ENCODE results near the gene AKAP6.
"Not testable (repeated sequence)": the region's sequence is repeated elsewhere in the genome, so short reads cannot be mapped to it uniquely, and the experiment has no call there.

The AKAP6 gene

DNA sequence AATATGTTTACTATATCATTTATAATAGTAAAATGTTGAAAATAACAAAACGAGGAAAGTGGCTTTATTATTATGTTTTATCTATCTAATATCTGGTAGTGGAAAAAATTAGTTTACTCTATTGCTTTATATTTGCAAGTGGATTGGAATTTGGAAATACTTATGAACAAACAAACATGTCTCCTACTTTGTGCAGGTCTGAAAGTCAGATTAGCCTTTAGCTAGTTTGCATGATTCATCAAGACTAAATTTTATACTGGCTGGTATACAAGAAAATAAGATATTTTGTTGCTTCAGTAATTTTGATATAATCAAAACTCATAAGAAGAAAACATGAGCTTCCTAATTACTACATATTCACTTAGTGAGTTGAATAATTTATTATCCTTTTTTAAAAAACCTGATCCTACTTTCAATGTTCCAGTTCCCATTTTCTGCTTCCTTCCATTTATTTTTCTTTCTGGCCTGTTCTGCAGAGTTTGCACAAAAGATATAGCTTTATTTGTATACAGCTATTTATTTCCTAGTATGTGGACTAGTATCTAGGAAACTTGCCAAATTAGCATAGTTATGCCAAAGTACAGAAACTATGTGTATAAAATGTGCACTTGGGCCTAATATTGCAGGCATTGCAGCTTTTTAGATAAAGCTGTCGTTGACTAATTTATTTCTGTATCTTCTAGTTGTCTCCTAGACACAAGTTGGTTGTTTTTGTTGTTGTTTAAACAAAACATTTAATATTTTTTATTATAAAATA lies 122.0 kb downstream of the AKAP6 start:
- no peak for DNase-seq (ENCODE audit: low spot score)

DNA sequence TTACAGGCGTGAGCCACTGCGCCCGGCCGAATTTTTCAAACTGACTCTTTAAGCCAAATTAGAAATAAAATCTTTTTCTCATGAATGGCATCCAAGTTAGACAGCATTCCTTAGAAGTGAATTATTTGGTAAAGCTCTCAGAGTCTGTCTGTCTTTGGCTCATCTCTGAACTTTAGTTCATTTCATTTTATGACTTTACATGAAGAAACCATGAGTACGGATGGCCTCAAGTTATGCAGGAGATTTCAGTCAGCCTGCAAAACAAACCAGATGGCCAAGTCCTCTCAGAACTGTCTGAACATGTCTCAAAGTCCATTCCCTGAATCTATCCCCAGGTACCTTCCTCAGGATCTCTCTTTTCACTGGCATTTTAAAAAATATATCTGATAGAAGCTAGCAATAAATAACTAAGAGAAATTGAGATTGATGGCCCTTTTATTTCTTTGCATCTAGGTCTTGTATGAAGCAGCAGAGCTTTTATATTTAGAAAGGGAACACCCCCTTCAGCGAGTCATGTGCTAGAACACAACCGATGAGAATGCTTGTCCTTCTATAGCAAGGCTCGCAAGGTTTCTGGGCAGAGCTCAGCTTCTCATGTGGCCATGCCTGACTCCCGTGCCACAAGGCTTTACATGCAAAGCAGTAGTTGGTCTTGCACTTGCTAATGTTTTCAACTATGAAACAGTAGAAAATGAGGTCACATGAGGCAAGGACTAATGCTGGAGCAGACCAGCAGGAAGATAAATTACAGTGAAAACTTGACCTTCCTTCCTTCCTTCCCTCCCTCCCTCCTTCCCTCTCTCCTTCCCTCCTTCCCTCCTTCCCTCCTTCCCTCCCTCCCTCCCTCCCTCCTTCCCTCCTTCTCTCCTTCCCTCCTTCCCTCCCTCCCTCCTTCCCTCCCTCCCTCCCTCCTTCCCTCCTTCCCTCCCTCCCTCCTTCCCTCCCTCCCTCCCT lies 125.0 kb downstream of the AKAP6 start:
- no peak for DNase-seq (ENCODE audit: low spot score)

DNA sequence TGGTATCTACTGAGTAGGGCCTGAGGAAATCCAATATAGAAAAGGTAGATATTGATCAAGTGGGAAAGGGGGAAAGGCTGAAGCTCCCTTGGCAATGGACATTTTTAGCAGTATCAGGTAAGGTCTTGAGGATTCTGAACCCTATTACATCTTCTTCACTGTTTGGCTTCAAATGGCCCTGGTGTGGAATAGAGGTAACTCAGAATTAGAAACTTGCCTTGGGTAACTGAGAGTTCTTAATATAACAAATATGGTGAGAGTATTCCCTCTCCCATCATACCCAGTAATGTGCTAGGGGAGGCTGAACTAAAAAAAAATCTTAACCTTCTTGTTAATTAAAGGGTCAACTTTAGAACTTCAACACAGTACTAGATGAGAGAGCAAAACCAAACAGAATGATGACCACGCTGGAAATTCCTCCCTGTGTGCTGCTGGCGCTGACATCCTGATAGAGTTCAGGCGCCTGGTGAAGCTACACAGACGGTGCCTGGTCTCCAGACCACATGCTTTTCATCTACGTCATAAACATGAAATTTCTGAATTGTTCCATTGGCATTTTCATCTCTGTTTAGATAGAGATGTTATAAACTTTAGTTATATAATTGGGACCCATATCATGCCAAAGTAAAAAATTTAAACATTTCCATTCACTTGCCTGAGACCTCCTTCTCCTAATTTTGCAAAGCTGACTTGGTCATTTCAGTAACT lies 128.3 kb downstream of the AKAP6 start:
- DNase-seq (ENCODE audit: low spot score): no peak

DNA sequence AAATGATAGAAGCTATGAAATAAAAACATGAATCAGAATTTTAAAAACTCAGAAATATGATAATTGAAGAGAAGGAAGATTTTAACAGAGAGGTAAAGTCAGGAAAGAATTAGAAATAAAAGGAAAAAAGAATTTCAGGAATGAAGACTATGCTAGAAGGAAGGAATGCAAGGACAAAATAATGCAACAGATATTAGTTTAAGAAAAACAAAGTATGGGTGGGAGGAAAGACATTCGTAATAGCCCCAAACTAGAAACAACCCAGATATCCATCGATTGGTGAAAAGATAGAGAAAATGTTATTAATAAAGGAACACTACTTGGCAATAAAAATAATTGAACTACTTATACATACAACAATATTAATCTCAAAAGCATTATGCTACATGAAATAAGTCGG lies 129.6 kb downstream of the AKAP6 start:
- DNase-seq (ENCODE audit: low spot score): no peak

DNA sequence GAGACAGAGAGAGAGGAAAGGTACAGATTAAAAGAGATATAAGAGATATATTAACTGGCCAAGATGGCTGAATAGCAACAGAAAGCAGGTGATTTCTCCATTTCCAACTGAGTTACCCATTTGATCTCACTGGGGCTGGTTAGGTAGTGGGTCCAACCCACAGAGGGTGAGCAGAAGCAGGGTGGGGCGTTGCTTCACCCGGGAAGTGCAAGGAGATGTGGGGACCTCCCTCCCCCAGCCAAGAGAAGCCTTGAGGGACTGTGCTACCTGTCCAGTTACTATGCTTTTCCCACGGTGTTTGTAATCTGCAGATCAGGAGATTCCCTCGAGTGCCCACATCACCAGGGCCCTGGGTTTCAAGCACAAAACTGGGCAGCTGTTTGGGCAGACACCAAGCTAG lies 131.2 kb downstream of the AKAP6 start:
- no peak for DNase-seq (ENCODE audit: low spot score)

DNA sequence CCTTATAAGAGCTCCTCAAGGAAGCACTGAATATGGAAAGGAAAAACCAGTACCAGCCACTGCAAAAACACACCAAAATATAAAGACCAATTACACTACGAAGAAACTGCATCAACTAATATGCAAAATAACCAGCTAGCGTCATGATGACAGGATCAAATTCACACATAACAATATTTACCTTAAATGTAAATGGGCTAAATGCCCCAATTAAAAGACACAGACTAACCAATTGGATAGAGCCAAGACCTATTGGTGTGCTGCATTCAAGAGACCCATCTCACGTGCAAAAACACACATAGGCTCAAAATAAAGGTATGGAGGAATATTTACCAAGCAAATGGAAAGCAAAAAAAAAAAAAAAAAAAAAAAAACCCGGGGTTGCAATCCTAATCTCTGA lies 133.5 kb downstream of the AKAP6 start:
- not testable (repeated sequence) for DNase-seq (ENCODE audit: low spot score)

DNA sequence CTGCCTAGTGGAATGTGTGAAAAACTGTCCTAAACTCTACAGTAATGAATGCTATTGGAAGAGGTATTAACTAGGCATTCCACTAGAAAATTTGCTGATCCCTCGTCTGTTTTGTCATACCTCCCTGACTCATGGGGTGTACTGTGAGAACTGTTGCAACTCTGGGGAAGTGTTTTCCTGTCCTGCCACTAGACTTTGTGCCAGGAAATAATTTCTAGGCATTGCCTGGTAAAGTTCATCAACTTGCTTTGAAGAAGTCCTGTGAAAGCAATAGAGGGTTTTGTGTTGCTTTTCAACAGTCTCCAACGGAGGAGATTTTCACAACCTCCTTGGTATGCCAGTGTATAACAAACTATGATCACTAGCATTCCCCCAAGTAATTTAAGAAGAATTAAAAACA lies 139.9 kb downstream of the AKAP6 start:
- DNase-seq (ENCODE audit: low spot score): peak; percentile 75

DNA sequence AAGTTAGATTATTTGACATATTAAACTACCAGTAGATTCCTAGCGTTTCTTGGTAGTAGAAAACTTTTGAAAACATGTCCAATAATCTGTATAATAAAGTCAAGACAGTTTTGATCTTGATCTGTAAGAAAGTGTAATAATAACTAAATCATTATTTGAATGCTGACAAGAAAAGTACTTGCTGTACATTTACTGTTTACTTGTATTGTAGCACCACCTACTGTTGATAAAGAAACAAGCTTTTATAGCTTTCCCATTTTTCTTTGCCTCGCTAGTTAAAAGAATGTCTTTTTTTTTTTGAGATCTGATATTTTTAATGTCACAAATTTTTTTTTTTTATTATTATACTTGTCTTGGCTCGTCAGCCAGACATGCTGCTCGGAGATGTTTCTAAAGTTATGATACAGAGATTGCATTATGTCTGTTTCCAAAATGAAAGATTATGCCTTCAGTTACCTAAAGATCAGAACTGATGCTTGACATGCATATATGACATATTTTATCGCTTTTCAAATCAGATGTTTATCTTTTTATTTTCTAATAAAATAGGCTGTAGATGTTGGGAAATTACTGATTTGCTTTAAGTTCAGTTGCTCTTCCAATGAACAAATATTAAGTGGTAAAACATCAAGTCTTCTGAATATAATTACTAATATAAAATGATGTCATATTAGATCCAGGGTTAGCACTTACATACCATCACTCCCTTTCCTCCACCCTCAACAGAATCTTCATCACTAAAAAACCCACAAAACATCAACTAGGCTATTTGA lies 140.5 kb downstream of the AKAP6 start:
- peak; percentile 62 for DNase-seq (ENCODE audit: low spot score)

DNA sequence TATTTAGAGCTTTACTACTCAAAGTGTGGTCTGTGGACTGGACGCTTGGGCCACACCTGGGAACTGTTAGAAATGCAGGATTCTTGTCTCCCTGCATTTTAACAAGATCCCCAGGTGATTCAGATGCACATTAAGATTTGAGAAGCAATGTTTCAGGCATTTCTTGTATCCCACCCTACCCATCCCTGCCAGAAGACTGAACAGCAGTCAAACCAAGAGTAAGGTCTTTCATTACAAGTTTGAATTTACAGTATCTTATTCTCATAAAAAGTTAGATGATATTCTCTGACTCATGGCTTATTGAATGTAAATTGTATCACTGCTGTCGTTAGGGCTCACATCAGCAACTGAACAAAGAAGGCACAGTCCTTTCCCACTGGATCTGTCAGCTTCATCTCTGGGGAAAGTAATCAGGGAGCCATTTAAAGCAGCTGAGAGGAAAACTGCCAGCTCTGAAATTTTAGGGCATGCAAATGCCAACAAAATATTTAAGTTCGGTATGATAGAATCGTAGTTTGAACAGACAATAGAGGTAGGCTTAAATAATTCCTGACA lies 141.1 kb downstream of the AKAP6 start:
- no peak for DNase-seq (ENCODE audit: low spot score)

DNA sequence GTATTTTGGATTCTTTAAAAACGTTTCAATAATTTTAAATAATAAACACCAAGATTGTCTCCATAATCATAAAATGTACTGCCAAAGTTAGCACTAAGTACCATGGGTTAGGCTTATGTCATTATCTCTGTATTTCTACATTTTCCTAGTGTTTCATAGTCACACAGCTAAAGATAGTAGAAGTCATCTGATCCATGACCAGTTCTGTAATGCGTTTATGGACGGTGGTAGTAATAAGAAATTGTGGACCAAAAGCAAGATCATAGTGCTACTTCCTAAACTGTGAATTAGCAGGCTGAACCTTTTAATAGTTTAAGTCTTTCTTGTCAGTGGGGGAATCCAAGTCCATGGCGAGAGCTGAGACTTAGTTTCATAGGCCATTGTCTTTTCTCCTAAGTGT lies 142.1 kb downstream of the AKAP6 start:
- no peak for DNase-seq (ENCODE audit: low spot score)

DNA sequence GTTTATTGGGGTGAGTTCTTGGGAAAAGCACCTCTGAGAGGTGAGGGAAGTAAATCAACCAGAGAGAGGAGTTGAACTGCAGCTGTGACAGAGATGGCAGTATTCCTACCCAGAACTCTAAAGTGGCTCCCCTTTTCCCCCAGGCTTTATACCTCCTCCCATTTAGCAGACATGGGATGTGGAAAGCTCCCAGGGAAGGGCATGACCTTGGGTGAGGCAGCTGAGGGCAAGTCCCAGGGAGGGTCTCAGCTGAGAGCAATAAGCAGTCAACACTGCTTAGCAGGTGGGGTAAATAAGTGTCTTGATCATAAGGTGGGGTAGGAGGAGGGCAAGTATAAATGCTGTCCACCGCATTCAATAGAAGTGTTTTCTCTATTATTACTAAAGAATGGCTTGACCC lies 143.0 kb downstream of the AKAP6 start:
- no peak for DNase-seq (ENCODE audit: low spot score)

DNA sequence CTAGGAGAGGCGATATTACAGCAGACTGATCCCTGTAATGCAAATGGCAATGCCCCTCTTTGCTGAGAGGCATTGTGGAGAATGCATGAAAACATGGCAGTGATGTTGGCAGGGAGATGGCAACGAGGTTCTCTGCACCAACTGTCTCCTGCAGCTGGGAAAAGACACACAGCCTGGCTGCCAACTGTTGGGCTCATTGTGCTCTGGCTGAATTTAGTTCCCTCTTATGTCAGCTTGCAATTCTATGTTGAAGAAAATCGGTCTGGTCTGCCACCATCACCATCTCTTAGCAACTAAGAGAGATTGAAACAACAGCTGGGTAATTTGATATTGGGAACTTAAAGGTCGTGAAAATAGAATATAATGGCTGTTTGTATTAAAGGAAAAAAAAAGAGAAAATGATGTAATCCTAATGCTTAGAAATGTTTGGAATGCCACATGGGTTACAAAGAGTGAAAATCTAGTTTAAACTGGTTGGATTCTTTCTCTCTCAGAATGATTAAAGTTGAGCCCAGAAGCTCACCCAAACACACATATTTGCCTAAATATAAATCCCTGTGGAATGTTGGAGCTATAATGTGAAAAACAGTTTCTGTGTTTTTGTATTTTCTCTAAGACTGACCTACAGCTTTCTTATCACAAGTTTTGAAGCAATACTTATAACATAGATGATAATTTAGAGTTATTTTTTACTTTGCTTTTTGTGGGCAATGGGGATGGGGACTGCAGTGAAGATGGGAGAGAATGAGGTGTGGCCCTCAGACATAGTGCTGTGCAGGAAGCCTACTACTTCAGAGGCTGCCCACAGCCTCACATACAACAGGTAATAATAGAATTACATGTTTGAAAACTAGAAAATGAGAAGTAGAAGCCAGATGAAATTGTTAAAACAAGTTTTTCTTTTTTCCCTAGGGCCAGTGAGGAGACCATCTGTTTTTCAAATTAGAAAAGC lies 143.7 kb downstream of the AKAP6 start:
- DNase-seq (ENCODE audit: low spot score): peak; percentile 67

DNA sequence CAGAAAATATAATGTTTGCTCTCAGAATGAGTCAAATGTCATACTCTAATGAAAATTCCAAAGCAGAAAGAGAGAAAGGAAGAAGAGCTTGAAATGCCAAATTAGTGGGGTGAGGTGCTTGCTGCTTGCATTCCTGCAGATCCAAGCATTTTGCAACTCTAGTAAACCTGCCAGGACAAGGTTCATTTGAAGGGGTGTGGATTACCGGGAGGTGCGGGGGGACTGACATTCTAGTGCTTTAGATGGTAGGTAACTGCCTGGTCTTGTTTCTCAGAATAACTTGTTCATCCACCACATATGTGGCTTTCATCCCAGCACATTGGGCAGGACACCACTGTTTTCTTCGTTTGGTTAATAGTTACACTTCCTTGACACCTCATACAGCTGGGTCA lies 144.4 kb downstream of the AKAP6 start:
- peak; percentile 87 for DNase-seq (ENCODE audit: low spot score)

DNA sequence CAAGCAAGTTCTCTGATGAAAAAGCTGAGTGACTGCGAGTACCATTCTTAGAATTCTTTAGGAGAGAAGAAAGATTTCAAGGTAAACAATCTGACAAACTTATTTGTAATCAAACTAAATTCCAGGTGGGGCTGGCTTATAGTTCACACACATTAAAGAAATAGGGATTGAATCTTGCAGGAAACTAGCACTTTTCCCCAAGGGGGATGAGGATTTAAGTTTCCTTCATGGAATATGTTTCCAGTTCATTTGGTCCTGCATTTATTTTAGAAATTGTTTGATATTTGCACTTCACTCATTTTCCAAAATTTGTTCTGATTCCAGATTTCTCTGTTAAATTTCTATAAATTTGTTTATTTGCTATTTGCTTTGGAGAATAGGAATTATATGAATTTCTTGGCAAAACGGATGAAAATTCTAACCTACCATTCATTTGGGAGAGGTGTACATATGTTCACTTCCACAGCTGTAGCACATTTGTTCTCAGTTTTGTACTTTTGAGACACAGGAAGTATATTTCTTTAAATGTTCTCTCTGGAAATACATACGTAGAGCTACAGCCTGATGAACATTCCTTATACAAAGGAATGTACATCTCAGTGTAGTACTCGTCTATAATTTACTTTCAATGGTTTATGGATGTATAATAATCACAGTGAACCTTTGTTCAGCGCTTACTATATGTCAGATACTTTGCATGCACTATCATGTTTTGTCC lies 145.5 kb downstream of the AKAP6 start:
- DNase-seq (ENCODE audit: low spot score): no peak

DNA sequence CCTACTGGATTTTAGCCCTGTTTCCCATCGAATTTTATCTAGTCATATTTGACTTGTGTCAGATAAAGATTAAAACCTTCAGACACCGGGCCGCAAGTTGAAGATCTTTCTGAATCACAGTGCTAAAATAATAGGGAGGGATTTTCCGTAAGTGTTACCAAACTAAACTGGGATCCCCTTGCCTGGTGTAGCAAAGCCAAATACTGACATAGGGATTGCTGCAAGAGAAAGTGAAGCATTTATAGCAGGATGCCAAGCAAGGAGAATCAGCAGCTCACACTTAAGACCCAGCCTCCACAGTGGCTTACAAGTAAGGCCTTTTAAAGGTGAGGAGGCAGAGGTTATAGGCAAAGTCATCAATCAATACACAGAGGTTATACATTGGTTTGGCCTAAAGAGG lies 147.4 kb downstream of the AKAP6 start:
- no peak for DNase-seq (ENCODE audit: low spot score)

DNA sequence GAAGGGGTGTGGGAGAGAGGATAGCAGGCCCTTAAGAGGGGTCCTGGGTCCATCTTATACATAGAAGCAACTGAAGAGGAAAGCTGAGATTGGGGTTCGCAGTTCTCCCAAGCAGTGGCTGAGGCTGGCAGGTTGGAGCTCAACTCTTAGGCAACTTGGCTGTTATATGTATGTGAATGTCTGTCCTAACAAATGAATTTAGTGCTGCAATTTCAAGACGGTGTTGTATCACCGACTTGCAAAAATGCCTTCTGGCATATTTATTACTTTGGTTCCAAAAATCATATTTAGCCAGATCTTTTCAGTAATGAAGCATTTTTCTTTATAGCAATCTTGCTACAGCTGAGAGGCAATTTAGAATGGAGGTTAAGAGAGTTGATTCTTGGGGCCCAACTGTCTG lies 148.3 kb downstream of the AKAP6 start:
- DNase-seq (ENCODE audit: low spot score): no peak

DNA sequence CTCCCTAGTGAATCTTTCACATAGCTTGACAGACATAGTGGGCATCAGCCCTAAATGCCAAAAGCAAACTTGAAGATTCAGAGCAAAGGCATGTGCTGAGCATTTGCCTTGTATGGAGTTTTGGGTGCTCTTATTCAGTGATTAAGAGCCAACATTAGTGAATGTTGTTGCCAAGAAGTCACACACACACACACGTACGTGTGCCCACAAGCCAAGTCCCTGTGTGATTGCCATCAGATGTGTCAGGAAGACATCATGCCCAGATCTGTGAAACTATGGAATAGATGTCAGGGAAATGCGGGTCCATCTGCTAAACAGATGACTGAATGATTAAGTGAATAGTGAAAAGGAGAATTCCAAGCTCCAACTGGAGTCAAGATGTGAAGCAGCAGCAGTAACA lies 149.0 kb downstream of the AKAP6 start:
- DNase-seq (ENCODE audit: low spot score): peak; percentile 26

DNA sequence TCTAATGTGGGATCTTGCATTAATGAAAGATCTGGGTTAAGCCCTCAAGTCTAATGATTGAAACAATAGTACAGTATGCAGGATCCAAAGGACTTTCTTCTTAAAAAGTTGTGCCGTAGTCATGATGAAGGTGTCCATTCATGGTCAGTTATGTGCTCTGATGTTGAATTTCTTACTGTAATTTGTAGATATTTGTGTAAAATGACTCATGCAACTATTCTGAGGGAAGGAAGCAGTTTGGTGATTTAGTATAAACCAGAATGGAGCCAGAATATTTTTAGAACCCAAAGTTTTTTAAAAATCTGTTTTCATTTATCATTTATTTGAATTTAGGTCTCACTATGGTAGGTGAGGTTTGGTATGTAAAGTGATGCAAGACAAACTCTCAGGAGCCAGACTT lies 151.2 kb downstream of the AKAP6 start:
- DNase-seq (ENCODE audit: low spot score): no peak

DNA sequence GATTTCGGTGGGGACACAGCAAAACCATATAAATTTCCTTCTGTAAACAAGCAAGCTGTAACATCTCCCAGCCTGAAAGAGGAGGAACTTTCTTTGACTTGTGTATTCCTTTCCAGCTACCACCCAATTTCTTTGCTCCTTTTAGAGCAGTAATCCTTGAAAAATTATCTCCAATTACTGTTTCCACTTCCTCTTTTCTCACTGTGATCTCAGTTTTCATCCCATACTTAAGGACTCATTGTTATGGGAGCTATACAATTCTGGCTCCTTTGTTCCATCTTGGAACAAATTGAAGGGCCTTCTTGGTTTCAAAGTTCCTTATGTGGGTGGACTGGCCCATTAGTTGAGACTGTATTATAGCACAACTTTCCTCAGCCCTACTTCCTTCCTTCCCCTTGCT lies 152.6 kb downstream of the AKAP6 start:
- DNase-seq (ENCODE audit: low spot score): no peak

Data from kidney tubule cell (primary cell).